ENCODE measurements around the gene KIF23. TPM values are rescaled to one million over a fixed set of nuclear protein-coding genes. Genes with fewer than 3 reads are reported as not detected.

KIF23 gene
- total RNA-seq, 1 donor from 2014 or later = 71.5 TPM

GRCh38 chr15:69405110-69405509 lies 9.0 kb upstream of the KIF23 start:
- DNase-seq (ENCODE audit: low read depth) = no peak
- TF ChIP-seq, protein P1, sequence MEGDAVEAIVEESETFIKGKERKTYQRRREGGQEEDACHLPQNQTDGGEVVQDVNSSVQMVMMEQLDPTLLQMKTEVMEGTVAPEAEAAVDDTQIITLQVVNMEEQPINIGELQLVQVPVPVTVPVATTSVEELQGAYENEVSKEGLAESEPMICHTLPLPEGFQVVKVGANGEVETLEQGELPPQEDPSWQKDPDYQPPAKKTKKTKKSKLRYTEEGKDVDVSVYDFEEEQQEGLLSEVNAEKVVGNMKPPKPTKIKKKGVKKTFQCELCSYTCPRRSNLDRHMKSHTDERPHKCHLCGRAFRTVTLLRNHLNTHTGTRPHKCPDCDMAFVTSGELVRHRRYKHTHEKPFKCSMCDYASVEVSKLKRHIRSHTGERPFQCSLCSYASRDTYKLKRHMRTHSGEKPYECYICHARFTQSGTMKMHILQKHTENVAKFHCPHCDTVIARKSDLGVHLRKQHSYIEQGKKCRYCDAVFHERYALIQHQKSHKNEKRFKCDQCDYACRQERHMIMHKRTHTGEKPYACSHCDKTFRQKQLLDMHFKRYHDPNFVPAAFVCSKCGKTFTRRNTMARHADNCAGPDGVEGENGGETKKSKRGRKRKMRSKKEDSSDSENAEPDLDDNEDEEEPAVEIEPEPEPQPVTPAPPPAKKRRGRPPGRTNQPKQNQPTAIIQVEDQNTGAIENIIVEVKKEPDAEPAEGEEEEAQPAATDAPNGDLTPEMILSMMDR (conservative IDR thresholded peaks at IDR 0.05; ENCODE audit: low read depth, low read length) = no peak
- no peak overlapping the region for H3K4me3 ChIP-seq (ENCODE audit: low read depth, low read length)

- H3K4me3 ChIP-seq (ENCODE audit: low read depth, low read length) = no peak overlapping the region
- DNase-seq (ENCODE audit: low read depth) = no peak
- TF ChIP-seq, protein P1 (conservative IDR thresholded peaks at IDR 0.05; ENCODE audit: low read depth, low read length) = no peak
These were observed 6.3 kb upstream of the KIF23 start for GRCh38 chr15:69407719-69408400.

- no peak overlapping the region for H3K4me3 ChIP-seq (ENCODE audit: low read depth, low read length)
- TF ChIP-seq, protein P1 (conservative IDR thresholded peaks at IDR 0.05; ENCODE audit: low read depth, low read length) = no peak
- DNase-seq (ENCODE audit: low read depth) = no peak
These were observed 5.3 kb upstream of the KIF23 start for GRCh38 chr15:69408841-69409240.

DNA sequence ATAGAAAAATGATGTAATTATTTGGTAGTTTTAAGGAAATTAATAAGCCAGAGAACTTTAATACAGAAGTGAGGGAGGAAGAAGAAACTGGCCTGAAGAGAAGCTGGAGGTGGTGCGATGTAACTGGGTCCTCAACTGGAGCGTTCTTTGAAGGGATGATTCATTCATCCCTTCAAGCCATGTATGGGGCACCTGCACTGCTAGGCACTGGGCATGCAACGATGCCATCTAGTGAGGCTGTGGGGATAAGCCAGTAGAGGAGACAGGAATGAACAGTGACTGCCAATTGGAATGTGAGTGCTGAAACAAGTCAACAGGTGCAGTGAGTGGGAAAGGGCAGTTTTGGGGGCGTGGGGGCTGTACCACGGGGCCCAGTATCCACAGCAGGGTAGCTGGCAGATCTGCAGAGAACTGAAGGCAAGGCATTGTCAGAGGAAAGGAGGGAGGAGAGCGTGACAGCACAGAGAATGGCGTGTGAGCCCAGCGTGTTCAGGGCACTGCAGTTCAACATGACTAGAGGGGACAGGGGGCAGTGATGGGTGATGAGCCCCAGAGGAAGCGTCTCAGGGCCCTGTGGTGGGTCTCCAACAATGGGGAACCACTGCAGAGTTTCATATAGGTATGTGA lies 3.8 kb upstream of the KIF23 start:
- TF ChIP-seq, protein P1 (conservative IDR thresholded peaks at IDR 0.05; ENCODE audit: low read depth, low read length) = peak; percentile 78
- no peak for DNase-seq (ENCODE audit: low read depth)
- H3K4me3 ChIP-seq (ENCODE audit: low read depth, low read length) = no peak overlapping the region

DNA sequence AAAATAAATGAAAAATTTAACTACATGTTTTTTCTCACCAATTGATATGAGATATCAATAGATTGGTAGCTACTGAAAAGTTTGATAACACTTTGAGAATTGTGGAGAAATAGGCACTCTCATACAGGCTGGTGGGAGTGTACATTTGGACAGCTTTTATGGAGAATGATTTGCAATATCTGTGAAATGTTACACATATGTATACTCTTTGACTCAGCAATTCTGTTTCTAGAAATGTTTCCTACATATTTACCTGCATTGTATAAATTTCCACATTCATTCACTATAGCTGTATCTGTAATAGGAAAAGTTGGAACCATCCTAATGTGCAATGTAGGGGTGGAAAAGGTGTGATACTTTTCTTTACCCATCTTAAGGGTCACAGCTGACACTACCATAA lies 1.9 kb upstream of the KIF23 start:
- no peak overlapping the region for H3K4me3 ChIP-seq (ENCODE audit: low read depth, low read length)
- TF ChIP-seq, protein P1 (conservative IDR thresholded peaks at IDR 0.05; ENCODE audit: low read depth, low read length) = no peak
- DNase-seq (ENCODE audit: low read depth) = no peak

DNA sequence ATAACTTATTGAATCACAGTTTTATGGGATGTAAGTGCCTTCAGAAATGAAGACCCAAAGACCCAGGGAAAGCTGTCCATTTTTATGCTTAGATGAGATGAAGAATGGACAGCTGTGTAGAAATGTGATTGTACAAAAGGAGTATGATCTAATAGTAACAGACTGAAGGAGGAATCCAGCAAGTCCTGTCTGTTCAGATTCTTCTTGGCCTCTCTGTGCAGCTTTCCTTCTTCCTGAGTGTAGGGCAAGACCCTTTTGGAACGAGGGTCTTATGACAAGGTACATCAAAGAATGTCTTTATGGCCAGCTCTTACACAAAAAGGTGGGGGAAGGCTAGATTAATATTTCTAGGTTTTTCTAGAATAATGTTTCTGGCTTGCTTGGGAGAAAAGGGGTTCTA lies 1.4 kb upstream of the KIF23 start:
- no peak overlapping the region for H3K4me3 ChIP-seq (ENCODE audit: low read depth, low read length)
- TF ChIP-seq, protein P1 (conservative IDR thresholded peaks at IDR 0.05; ENCODE audit: low read depth, low read length) = no peak
- DNase-seq (ENCODE audit: low read depth) = no peak

Data from epithelial cell of proximal tubule (primary cell).